GM12878 (cell line): Measurements from ENCODE around the gene TAF4. TPM values are rescaled to one million over a fixed set of nuclear protein-coding genes. Genes with fewer than 3 reads are reported as not detected.

Experiments used
- ATAC-seq: fragments of 200-7000 bp; cut with Tn5 transposase; 3 replicates; pipeline ENCODE4 v1.9.1; 2020; ENCODE audit warnings: mild to moderate bottlenecking, moderate library complexity
- BruUV-seq: library from RNA; stranded (reverse); fragments of 400-500 nt; replicated peaks from 2 replicates; lab custom pipeline; 2021; lab: Mats Ljungman, UMichigan
- CTCF ChIA-PET: fragments of 300-600 bp; sonication (Branson Sonifier 250); formaldehyde crosslinking; extraction: SDS; loops from one replicate; lab custom pipeline; 2021; ENCODE audit warnings: inconsistent platforms; lab: Yijun Ruan, JAX
- POLR2A ChIA-PET: fragments of 350-600 bp; formaldehyde crosslinking; extraction: SDS; loops from one replicate; lab custom pipeline; 2021; ENCODE audit warnings: inconsistent platforms; lab: Charles Lee
- RAD21 ChIA-PET: fragments of 300-600 bp; sonication (Branson Sonifier 250); formaldehyde crosslinking; loops from one replicate; lab custom pipeline; 2023; ENCODE audit warnings: antibody characterized with exemption; ENCODE audit not compliant: unreplicated experiment; lab: Charles Lee
- SMC1A ChIA-PET: fragments of 300-600 bp; sonication (Branson Sonifier 250); formaldehyde crosslinking; loops from one replicate; lab custom pipeline; 2023; ENCODE audit not compliant: unreplicated experiment, uncharacterized antibody; lab: Charles Lee
- DNase-seq: peaks from one replicate; pipeline ENCODE4 v3.0.0-alpha.2; 2011; ENCODE audit warnings: low read depth, low spot score
- FAIRE-seq: peaks from 3 replicates; lab custom pipeline; 2011; peaks lifted over from hg19 to GRCh38; lab: Jason Lieb, UNC
- H2AFZ ChIP-seq: 2 replicates; pipeline ENCODE4 v1.6.0; 2011; ENCODE audit warnings: low read depth, low read length, control low read depth; ENCODE audit not compliant: control insufficient read depth
- H3K27ac ChIP-seq: 2 replicates; pipeline ENCODE4 v1.5.1; 2011; ENCODE audit warnings: control low read depth; ENCODE audit not compliant: control insufficient read depth, insufficient read depth
- H3K27me3 ChIP-seq, 2 experiments: replicated peaks in 1 of 2; 2 replicates each; pipeline versions ENCODE4 v1.6.0 to v1.6.1; 2011; ENCODE audit warnings: low read length in 1 of 2; ENCODE audit not compliant: control insufficient read depth in 2 of 2, insufficient read depth in 2 of 2
- H3K36me3 ChIP-seq, 2 experiments: 2 replicates each; pipeline ENCODE4 v1.5.1; 2011; ENCODE audit warnings: low read length in 1 of 2; ENCODE audit not compliant: control insufficient read depth in 2 of 2, insufficient read depth in 2 of 2
- H3K4me1 ChIP-seq: 2 replicates; pipeline ENCODE4 v1.6.1; 2011; ENCODE audit warnings: mild to moderate bottlenecking, low read length, moderate library complexity, mixed read lengths; ENCODE audit not compliant: control insufficient read depth, insufficient read depth
- H3K4me2 ChIP-seq: 2 replicates; pipeline ENCODE4 v1.6.0; 2011; ENCODE audit warnings: control low read depth; ENCODE audit not compliant: control insufficient read depth, insufficient read depth
- H3K4me3 ChIP-seq: fragments of 200-600 bp; sonication (generic); 2 replicates; pipeline ENCODE4 v1.5.1; 2016
- H3K79me2 ChIP-seq: 2 replicates; pipeline ENCODE4 v1.6.0; 2011; ENCODE audit warnings: low read length; ENCODE audit not compliant: control insufficient read depth, insufficient read depth
- H3K9ac ChIP-seq: 2 replicates; pipeline ENCODE4 v1.8.0; 2011; ENCODE audit warnings: low read length, control low read depth, mixed read lengths; ENCODE audit not compliant: control insufficient read depth, insufficient read depth
- H3K9me3 ChIP-seq: replicated peaks from 3 replicates; pipeline ENCODE4 v1.5.1; 2011; ENCODE audit warnings: mild to moderate bottlenecking, low read length; ENCODE audit not compliant: control insufficient read depth, insufficient read depth
- H4K20me1 ChIP-seq: 2 replicates; pipeline ENCODE4 v1.6.0; 2011; ENCODE audit not compliant: control insufficient read depth, insufficient read depth
- BHLHE40 ChIP-seq, 2 experiments: fragments of 450-650 bp in 1 of 2; IDR thresholded peaks; 2 replicates each; pipeline ENCODE4 v1.6.1; 2011 to 2017; ENCODE audit warnings: low read depth in 2 of 2, borderline replicate concordance in 1 of 2, improper control_type of control experiment in 1 of 2, low read length in 1 of 2, mild to moderate bottlenecking in 1 of 2
- CTCF ChIP-seq, 3 experiments: IDR thresholded peaks in 2 of 3; conservative IDR thresholded peaks in 1 of 3; 2 replicates each; pipeline ENCODE4 v1.5.1; 2011; ENCODE audit warnings: low read depth in 3 of 3, low read length in 3 of 3, mild to moderate bottlenecking in 3 of 3, control low read depth in 2 of 3, moderate library complexity in 2 of 3, inconsistent platforms in 1 of 3, mixed read lengths in 1 of 3; ENCODE audit not compliant: control insufficient read depth in 2 of 3, insufficient read depth in 1 of 3; ENCODE audit errors: extremely low read depth in 1 of 3
- EGR1 ChIP-seq, 2 experiments: IDR thresholded peaks; 1 replicate in 1 of 2; 2 replicates in 1 of 2; pipeline ENCODE4 v1.6.1; 2011 to 2012; ENCODE audit warnings: low read depth in 2 of 2, low read length in 2 of 2, borderline replicate concordance in 1 of 2, mild to moderate bottlenecking in 1 of 2, moderate library complexity in 1 of 2
- GABPA ChIP-seq: IDR thresholded peaks from 2 replicates; pipeline ENCODE4 v1.6.1; 2014; ENCODE audit warnings: antibody characterized with exemption, low read depth, mild to moderate bottlenecking, inconsistent platforms
- IRF3 ChIP-seq: fragments of 450-650 bp; IDR thresholded peaks from 2 replicates; pipeline ENCODE4 v1.6.1; 2014; ENCODE audit warnings: mild to moderate bottlenecking
- NFIC ChIP-seq: IDR thresholded peaks from 2 replicates; pipeline ENCODE4 v1.6.1; 2012; ENCODE audit warnings: low read depth, mild to moderate bottlenecking, inconsistent platforms, low read length, moderate library complexity
- RELB ChIP-seq: fragments of 450-650 bp; IDR thresholded peaks from 2 replicates; pipeline ENCODE4 v1.6.1; 2017; ENCODE audit warnings: low read depth, mild to moderate bottlenecking, moderate library complexity
- ZNF592 ChIP-seq: fragments of 450-650 bp; IDR thresholded peaks from 2 replicates; pipeline ENCODE4 v1.6.1; 2017; ENCODE audit warnings: mild to moderate bottlenecking, moderate library complexity
- WGBS: methylation state at CpG from one replicate; pipeline ENCODE4 v1.1.6; 2016; ENCODE audit warnings: low lambda C conversion rate; ENCODE audit not compliant: insufficient replicate concordance, insufficient coverage; ENCODE audit errors: missing lambda C conversion rate; 5-methylcytosine and 5-hydroxymethylcytosine counted together
- in situ Hi-C: fragments of 300-500 bp; cut with MboI; formaldehyde crosslinking; loops from 9 replicates; pipeline ENCODE4 v1.14.3; 2018; ENCODE audit warnings: mixed read lengths
- intact Hi-C: fragments of 100-400 bp; cut with micrococcal nuclease; formaldehyde crosslinking; loops from one replicate; pipeline ENCODE4 v1.14.2; 2022; ENCODE audit not compliant: unreplicated experiment
- polyA plus RNA-seq, 11 experiments: library from polyadenylated mRNA; depleted of rRNA in 4 of 11; unstranded in 6 of 11; stranded (reverse) in 5 of 11; fragments of >200 nt; fragmentation: Nextera tagmentation in 4 of 11; fragmentation: Illumina TruSeq in 1 of 11; extraction: Ambion mirVana in 4 of 11; extraction: Trizol in 1 of 11; gene quantifications; 1 replicate in 1 of 11; 2 replicates in 10 of 11; pipeline versions ENCODE4 v1.2.1 to v1.2.3, GENCODE V29; 2011 to 2016; ENCODE audit warnings: inconsistent platforms in 2 of 11, missing spikeins in 2 of 11, low read depth in 1 of 11
- total RNA-seq, 4 experiments: library from RNA; depleted of rRNA in 3 of 4; stranded (reverse); fragments of >200 nt in 3 of 4; fragmentation: Illumina TruSeq in 1 of 4; extraction: Trizol in 1 of 4; gene quantifications; 2 replicates each; pipeline versions ENCODE4 v1.2.1 to v1.2.3, GENCODE V29; 2013 to 2021

TAF4 gene
- total and polyA plus RNA-seq, 10 of the 15 experiments (the other 5 are each of a cell fraction or from before 2014, with no cell fraction given): 0.39 to 16.9 (median 3.4) TPM

GRCh38 chr20:62011403-62011790 is 54.3 kb downstream of the TAF4 start (continued):
- TF ChIP-seq RELB (no peak), IRF3 (no peak)

- H3K36me3 ChIP-seq: peaks cover 20 to 38% of the 10 kb centered on the region in 2 experiments
- no peak overlapping the region for H3K4me3 ChIP-seq
- H3K9ac ChIP-seq: no peak overlapping the region
- peak; percentile 91 for ATAC-seq
- WGBS: 40% methylated on average over 13 of the region's 13 CpGs
- H3K4me2 ChIP-seq: no peak overlapping the region
- ChIA-PET RAD21 (interaction anchor here (1.1 to 2.3 kb wide), 9 partner anchors 10 to 783 kb away, joined by 3 to 18 read pairs (median 4); partner anchors contain the start of gene LSM14B), SMC1A (interaction anchor here (0.7 to 1.8 kb wide), 12 partner anchors 14 to 372 kb away, joined by 3 to 14 read pairs (median 4); no protein-coding TSS in a partner anchor), CTCF (interaction anchor here (1.1 to 2.4 kb wide), 19 partner anchors 8 to 606 kb away, joined by 3 to 35 read pairs (median 4); partner anchors contain the start of genes LSM14B and PSMA7), POLR2A (interaction anchor here (0.7 to 1.2 kb wide), 2 partner anchors 53 to 372 kb away, joined by 3 to 4 read pairs; no protein-coding TSS in a partner anchor)
- in situ Hi-C loops (loop anchor here (5.0 to 25.0 kb wide), 2 partner anchors 117 to 377 kb away; partner anchors contain the start of gene RPS21), intact Hi-C loops (loop anchor here (1.0 to 10.0 kb wide), 4 partner anchors 112 to 374 kb away; partner anchors contain the start of genes LSM14B and RPS21)
- FAIRE-seq: peak; percentile 54
- no peaks in the 10 kb centered on the region for H3K79me2 ChIP-seq
- no TSS peak for BruUV-seq
- H3K9me3 ChIP-seq: no peaks in the 10 kb centered on the region
- no peaks in the 10 kb centered on the region for H3K27me3 ChIP-seq
- H4K20me1 ChIP-seq: no peaks in the 10 kb centered on the region
- DNase-seq: peak; percentile 7
- H3K27ac ChIP-seq: no peak overlapping the region
- H2AFZ ChIP-seq: no peak overlapping the region
- no peaks in the 10 kb centered on the region for H3K4me1 ChIP-seq
- TF ChIP-seq GABPA: no peak
- TF ChIP-seq NFIC: no peak
- no peak for TF ChIP-seq ZNF592
- no peak for TF ChIP-seq EGR1 (IDR thresholded peaks at IDR 0.05; ENCODE audit: borderline replicate concordance in 1 of 2, low read depth in 2 of 2, low read length in 2 of 2)
- TF ChIP-seq CTCF (IDR thresholded peaks at IDR 0.05 in 2 of 3, conservative IDR thresholded peaks at IDR 0.05 in 1 of 3; ENCODE audit: control insufficient read depth in 2 of 3, extremely low read depth in 1 of 3, insufficient read depth in 1 of 3, low read depth in 3 of 3, low read length in 3 of 3): peak; percentile 51 to 79 (median 54); a peak in 4 of 6 replicates
- peak; percentile 58 to 68; a peak in 3 of 4 replicates for TF ChIP-seq BHLHE40 (IDR thresholded peaks at IDR 0.05; ENCODE audit: borderline replicate concordance in 1 of 2, low read depth in 2 of 2, low read length in 1 of 2)
Measured at GRCh38 chr20:62010551-62011402, 54.9 kb downstream of the TAF4 start.
